PFSK-1 (cell line): ENCODE results near the gene NT5C.

ENCODE experiments used
- FOXP2 ChIP-seq: optimal IDR thresholded peaks from 2 replicates; pipeline ENCODE3; 2011; ENCODE audit warnings: borderline replicate concordance, control low read depth, inconsistent platforms; ENCODE audit not compliant: insufficient read depth; ENCODE audit errors: extremely low read length, extremely low read depth
- POLR2AphosphoS5 ChIP-seq: IDR thresholded peaks from 2 replicates; pipeline ENCODE4 v1.6.1; 2012; ENCODE audit warnings: low read depth, mild to moderate bottlenecking, control low read depth, low read length, moderate library complexity
- REST ChIP-seq, 2 experiments: IDR thresholded peaks; 2 replicates each; pipeline versions ENCODE4 v1.6.1 to v1.8.0; 2011 to 2012; ENCODE audit warnings: low read depth in 2 of 2, low read length in 2 of 2, control low read depth in 1 of 2, inconsistent platforms in 1 of 2, mild to moderate bottlenecking in 1 of 2, moderate library complexity in 1 of 2; ENCODE audit not compliant: insufficient read depth in 1 of 2
- SIN3A ChIP-seq: IDR thresholded peaks from 2 replicates; pipeline ENCODE4 v1.6.1; 2012; ENCODE audit warnings: mild to moderate bottlenecking, low read length, moderate library complexity, borderline replicate concordance; ENCODE audit not compliant: insufficient read depth
- TAF1 ChIP-seq: IDR thresholded peaks from 2 replicates; pipeline ENCODE4 v1.6.1; 2012; ENCODE audit warnings: low read length, control low read depth, borderline replicate concordance; ENCODE audit not compliant: insufficient read depth

Gene NT5C

DNA sequence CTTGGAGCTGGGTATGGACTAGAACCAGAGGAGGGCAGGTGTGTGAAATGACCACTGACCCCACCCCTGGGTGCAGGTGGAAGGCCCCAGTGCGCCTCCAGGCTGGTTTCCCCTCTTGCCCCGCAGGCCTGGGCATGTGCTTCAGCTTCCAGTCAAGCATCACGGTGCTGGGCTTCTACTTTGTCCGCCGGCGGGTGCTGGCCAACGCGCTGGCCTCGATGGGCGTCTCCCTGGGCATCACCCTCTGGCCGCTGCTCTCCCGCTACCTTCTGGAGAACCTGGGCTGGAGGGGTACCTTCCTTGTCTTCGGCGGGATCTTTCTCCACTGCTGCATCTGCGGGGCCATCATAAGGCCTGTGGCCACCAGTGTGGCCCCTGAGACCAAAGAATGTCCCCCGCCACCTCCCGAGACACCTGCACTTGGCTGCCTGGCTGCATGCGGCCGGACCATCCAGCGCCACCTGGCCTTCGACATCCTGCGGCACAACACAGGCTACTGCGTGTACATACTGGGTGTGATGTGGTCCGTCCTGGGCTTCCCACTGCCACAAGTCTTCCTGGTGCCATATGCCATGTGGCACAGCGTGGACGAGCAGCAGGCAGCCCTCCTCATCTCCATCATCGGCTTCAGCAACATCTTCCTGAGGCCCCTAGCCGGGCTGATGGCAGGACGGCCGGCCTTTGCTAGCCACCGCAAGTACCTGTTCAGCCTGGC is 31.5 kb downstream of the NT5C start:
- TF ChIP-seq POLR2AphosphoS5, result no peak
- no peak for TF ChIP-seq FOXP2
- TF ChIP-seq TAF1, result no peak
- TF ChIP-seq SIN3A, result no peak
- TF ChIP-seq REST (IDR thresholded peaks at IDR 0.05; ENCODE audit: insufficient read depth in 1 of 2, low read depth in 2 of 2, low read length in 2 of 2), result no peak

GRCh38 chr17:75098861-75099260 is 32.7 kb downstream of the NT5C start:
- no peak for TF ChIP-seq FOXP2
- no peak for TF ChIP-seq POLR2AphosphoS5
- no peak for TF ChIP-seq REST (IDR thresholded peaks at IDR 0.05; ENCODE audit: insufficient read depth in 1 of 2, low read depth in 2 of 2, low read length in 2 of 2)
- no peak for TF ChIP-seq TAF1

GRCh38 chr17:75097865-75098264 is 33.7 kb downstream of the NT5C start:
- TF ChIP-seq POLR2AphosphoS5 (no peak), SIN3A (no peak), FOXP2 (no peak), TAF1 (no peak), REST (IDR thresholded peaks at IDR 0.05; ENCODE audit: insufficient read depth in 1 of 2, low read depth in 2 of 2, low read length in 2 of 2) (no peak)

- TF ChIP-seq TAF1 (no peak), SIN3A (peak; percentile 41; the same call in 1 of the 2 replicates), FOXP2 (peak; percentile 82), REST (IDR thresholded peaks at IDR 0.05; ENCODE audit: insufficient read depth in 1 of 2, low read depth in 2 of 2, low read length in 2 of 2) (no peak)
Measured at GRCh38 chr17:75096082-75096625, 35.4 kb downstream of the NT5C start.
